Medulla oblongata (tissue), 1 donor: ENCODE measurements around the gene SPPL2C.
"Not testable (repeated sequence)": the region's sequence is repeated elsewhere in the genome, so short reads cannot be mapped to it uniquely, and the experiment has no call there.

ENCODE experiments used
- DNase-seq: peaks from one replicate; pipeline ENCODE4 v3.0.0-alpha.2; 2015; ENCODE audit errors: extremely low spot score

The SPPL2C gene

DNA sequence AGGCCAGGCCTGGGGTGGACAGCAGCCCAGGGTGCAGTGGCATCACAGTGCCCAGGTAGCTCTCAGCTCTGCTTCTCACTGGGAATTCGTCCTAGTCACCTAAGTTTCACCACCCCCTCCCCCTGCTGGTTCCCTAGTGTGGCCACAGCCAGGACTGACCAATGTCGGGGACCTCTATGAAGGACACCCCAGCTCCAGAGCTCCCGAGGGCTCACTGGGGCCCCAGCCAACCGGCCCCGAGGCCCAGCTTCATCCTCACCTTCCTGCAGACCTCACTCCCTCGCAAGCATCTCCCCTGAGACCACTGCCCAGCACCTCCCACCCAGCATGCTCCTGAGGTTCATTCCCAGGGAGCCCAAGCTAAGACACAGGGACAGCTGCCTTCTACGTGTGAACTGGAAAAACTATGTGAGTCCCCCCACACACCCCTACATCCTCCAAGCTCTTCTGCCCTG lies 4.9 kb downstream of the SPPL2C start:
- no peak for DNase-seq

DNA sequence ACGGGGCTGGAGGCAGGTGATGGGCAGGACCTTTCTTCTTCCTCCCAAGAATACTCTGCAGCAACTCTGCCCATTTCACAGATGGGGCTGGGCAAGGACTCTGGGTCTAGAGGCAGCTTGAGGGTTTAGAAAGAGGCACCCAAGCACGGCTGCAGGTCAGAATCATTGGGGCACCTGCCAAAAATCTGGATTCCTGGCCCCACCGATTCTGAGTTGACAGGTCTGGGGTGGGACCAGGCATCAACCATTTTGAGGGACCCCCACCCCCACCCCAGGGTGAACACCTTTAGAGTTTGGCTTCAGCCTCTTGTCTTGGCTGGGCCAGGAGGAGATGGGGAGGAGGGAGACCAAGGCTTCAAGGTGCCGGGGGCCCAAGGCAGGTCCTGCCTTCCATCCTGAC lies 5.3 kb downstream of the SPPL2C start:
- DNase-seq: no peak

DNA sequence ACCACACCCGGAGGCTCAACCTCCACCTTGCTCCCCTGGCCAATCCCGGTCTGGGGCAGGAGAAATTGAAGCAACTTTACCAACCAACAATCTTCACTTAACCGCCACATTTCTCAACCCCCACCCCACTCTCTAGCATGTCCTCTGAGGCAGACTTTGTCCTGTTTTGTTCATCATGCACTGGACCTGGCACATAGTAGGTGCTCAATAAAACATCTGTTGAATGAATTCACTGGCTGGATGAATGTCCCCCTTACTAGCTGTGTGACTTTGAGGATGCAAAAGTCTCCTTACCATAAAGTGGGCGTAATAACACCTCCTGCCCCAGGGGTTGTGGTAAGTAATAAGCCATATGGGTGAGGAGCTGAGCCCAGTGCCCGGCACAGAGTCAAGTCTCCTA lies 5.8 kb downstream of the SPPL2C start:
- no peak for DNase-seq

DNA sequence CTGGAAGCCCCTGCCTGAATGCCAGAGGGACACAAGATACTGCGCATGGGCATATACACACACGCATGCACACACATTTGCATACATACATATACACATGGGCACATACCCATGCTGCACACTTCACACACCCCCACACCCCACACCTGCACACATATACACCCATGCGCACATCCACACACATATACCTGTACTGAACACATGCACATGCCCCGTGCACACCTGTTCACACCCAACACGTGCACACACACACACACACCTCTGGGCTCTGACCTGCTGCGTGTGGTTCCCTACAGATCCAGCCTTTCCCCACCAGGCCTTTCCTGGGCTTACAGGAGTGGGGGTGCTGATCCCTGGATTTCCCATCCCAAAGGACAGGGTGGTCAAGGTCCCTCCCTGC lies 6.3 kb downstream of the SPPL2C start:
- DNase-seq: no peak

DNA sequence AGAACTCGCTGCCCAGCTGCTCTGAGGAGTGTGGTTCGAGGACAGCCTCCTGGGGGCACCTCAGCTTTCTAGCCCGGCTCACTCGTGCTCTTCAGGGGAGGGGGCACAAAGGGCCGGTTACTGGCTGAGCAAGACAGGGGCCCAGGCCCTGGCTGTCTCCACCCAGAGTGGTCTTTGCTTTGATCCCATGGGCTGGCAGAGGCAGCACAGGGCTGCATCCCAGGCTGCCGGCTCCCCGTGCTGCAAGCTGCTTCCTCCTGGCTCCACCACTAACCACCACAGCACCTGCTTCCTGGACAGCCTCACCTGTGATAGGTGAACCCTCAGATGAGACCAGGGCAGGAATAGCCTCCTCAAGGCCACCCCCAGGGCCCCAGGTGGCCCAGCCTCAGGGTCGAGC lies 6.8 kb downstream of the SPPL2C start:
- no peak for DNase-seq

DNA sequence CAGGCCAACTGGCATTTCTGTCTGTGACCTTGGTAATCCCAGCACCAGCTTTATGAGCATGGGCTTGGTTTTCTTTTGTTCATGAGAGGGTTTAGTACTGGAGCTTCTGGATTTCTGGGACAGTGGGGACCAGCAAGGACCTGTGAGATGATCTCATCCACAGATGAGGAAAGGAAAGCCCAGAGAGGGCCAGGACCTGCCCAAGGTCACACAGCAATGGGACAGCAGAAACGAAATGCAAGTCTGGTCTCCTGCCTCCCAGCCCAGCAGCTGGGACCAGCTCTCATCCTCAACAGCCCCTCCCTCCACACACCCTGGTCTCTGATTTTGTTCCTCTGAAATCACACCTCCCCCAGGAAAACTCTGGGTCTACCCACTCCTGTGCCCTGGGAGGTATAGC lies 7.2 kb downstream of the SPPL2C start:
- no peak for DNase-seq

DNA sequence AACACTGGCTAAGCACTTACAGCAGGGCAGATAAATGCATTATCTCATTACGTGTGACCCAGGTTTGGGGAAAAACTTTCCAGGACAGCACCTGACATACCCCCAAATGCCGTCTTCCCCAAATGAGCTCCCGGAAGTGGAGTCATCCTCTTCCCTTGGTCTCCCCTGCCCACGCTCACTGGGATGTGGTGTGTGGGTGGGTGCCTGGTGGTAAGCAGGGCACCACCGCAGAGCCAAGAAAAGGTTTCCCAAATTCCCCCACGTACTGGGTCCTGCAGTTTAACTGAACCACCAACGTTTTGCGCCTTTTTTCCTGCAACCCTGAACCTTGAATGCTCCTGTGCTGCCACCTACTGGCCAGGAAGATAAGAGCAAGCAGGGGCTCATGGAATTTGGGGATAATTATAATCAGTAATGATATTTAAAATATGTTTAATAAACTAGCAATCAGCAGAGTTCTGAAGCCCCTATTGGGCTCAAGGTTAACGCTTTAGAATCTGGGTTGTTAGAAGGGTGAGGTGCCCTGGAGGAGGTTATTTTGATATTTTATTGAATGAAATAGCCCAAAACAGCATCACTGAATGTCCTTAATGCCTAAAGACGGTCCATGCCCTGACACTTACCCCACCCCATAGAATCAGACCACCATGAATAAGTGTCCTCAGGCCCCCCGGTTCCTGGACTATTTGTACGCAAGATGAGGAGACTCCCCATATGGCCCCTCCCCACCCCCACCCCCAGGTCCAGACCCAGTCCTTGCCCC lies 8.0 kb downstream of the SPPL2C start:
- DNase-seq: peak; percentile 82

DNA sequence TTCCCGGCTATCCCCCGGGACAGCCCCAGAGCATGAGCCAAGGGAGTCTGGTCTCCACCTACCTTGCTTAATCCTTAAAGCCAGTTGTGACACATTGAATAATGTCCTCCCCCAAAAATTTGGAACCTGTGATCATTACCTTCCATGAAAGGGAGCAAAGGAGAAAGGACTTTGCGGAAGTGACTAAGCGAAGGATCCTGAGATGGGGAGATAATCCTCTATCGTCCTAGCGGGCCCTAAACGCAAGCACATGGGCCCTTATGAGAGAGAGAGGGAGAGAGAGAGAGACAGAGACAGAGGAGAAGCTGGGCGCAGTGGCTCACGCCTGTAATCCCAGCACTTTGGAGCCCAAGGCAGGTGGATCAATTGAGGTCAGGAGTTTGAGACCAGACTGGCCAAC lies 9.5 kb downstream of the SPPL2C start:
- DNase-seq: no peak

DNA sequence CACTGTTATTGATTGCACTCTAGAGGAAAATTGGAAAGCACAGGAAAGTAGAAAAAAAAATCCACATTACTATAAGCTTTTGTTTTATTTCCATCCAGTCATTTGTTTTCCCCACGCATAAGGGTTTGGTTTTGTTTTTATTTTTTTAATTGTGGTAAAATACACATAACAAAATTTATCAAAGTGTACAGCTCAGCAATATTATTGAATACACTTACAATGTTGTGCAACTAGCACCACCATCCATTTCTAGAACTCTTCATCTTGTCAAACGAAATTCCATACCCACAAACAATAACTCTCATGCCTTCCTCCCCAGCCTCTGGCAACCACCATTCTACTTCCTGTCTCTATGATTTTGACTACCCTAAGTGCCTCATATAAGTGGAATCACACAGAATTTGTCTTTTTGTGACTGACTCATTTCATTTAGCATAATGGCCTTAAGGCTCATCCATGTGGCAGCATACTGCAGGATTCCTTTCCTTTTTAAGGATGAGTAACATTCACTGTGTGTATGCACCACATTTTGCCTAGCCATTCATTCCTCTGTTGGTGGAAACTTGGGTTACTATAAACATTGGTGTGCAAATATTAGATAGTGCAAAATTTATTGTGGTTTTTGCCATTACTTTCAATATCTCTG lies 11.1 kb downstream of the SPPL2C start:
- DNase-seq: no peak

DNA sequence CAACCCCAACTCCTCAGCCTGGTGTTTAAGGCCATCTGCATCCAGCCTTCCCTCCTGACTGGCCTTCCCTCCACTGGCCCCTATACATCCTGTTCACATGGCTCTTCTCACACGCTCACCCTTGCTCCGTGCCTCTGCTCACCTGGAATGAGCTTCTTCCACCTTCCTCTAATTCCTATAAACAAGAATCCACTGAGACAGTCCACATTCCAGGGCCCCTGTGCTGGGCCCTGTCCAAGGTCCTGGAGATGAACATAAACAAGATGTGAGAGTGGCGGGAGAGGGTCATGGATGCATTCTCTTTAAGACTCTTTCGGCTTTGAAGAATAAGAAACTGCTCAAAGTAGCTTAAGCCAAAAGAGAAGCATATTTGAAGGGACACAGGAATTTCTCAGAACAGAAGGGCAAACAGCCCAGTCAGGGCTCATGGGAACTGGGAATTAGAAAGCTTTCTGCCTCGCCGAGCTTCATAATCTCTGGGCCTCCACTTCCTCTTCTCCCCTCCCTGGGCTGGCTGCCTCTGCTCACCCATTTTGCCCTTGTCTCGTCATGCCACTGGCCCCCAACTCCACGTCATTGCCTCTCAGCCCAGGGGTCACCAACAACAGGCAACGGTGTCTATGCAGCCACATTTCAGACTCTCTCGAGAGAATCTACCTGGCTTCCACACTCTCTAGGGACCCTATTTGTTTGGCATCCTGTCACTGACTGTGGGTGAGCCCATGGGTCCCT lies 13.5 kb downstream of the SPPL2C start:
- peak; percentile 60 for DNase-seq

DNA sequence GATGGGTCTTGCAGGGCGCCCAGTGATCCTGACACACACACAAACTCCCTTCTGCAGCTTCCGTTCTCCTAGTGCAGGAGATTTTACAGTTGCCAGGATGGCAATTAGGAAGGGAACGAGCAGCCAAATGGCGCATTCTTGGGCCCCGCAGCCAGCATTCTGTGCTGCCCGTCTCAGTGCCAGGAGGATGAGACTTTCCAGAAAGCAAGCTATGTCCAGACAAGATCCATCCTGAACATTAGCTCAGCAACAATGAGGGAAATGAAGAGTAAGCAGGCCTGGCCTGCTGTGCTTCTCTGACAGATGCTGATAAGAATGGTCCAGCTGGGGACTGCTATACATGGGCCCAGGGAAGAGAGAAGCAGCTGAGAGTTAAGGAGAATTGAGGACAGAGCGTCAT lies 16.5 kb downstream of the SPPL2C start:
- peak; percentile 19 for DNase-seq

DNA sequence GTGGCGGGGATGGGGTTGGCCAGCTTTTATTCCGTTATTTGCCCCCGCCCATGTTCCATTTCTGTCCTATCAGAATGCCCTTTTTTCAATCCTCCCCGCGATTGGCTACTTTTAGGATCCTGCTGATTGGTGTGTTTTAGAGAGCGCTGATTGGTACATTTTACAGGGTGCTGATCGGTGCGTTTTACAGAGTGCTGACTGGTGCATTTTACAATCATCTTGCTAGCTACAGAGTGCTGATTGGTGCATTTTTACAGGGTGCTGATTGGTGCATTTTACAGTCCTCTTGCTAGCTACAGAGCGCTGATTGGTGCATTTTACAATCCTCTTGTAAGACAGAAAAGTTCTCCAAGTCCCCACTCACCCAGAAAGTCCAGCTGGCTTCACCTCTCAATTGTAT lies 17.4 kb downstream of the SPPL2C start:
- DNase-seq: not testable (repeated sequence)

DNA sequence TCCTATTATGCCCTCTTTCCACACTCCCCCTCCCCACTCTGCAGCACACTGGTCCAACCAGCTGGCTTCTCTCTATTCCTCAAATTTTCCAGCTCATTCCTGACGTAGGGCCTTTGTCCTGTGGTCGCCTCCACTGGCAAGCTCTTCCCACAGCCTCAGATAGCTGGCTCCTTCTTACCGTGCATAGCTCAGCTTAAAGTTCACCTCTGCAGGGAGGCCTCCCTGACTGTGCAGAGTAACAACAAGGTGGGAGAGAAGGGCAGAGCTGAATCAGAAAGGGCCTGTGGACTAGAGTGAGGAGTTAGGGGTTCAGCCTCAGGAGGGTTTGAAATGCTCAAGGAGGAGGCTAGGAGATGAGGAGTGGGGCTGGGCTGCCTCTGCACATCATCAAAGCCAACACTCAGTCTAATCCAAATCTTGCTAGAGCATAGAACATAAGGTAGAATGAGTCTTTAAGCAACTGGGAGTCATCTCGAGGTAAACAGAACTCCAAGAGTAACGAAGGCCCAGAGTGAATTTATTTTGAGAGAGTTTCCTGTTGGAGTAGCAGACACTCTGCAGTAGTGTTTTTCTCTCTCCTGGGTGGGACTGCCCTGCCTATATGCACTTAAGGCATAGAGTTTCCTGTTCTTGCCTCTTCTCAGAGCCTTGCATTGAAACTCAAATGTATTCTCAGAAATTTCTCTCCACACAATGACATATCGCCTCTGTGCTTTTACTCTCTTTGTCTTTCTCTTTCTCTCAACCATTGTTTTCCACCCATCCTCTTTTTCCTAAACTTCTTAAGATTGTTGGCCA lies 19.4 kb downstream of the SPPL2C start:
- DNase-seq: no peak

DNA sequence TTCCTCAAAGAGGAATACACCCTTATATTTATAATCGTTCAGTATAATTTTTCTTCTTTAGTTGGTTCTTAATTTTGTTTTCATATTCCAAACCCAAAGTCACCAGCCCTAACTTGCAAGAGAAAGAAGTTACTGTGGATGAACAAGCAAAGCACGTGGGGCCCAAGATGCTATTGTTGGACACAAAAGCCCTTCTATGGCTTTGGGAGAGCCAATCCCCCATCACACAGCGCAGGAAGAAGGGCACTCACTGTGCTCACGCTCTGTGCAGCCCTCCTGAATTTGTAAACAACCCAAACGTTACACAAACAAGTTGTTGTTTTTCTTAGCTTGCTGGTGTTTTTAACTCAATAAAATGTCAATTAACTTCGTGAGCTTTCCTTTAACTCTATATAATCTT lies 22.5 kb downstream of the SPPL2C start:
- DNase-seq: peak; percentile 85

DNA sequence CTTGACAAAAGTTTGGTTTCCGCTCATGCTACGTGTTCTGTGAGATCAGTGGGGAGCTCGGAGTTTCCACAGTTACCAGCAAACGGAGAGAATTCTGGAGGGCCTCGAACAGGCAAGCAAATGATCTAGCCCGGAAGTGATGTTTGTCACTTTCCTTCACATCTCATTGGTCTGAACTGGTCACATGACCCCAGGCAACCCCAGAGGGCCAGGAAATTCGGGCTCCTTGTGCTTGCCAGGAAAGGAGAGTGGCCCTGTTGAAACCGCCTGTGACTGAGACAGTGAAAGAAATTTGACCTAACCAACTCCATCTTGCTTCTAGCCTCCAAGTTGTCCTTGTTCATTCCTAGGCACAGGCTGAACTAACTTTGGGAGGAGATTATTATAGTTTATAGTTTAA lies 23.0 kb downstream of the SPPL2C start:
- peak; percentile 14 for DNase-seq

DNA sequence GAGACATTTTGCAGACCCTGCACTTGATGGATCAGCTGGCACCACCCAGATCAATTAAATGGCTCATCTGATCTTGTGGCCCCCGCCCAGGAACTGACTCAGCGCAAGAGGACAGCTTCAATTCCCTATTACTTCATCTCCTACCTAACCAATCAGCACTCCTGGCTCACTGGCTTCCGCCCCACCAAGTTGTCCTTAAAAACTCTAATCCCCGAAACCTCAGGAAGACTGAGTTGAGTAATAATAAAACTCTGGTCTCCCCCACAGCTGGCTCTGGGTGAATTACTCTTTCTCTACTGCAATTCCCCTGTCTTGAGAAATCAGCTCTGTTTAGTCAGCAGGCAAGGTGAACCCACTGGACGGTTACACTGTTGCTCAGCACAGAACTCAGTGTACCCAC lies 23.6 kb downstream of the SPPL2C start:
- no peak for DNase-seq

DNA sequence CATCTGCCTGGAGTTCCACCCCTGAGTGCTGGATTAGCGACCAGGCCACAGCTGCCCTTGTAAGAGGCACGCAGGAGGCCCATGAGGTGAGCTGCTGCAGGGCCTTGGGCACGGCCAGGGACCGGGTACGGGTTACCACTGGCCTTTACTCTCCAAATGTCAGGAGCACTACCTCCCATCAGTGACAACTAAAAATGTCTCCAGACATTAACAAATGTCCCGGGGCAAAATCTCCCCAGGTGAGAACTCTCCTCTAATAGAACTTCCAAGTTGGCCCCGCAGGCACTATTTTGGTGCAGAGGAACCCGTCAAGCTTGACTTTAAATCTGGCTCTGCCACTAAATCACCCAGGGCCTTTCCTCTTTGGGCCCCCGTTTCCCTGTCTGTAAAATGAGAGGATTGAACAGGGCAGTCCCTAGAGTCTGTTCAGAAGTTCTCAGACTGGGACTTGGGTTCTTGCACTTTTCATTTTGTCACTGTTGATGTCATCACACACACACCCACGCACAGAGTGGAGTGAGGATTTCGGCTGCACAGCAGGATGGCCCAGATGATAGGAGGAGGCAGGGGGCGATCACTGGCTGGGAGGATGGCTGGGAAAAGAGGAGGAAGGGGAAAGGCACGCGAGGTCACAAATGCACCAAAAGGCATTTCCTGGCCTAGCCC lies 25.1 kb downstream of the SPPL2C start:
- DNase-seq: no peak

DNA sequence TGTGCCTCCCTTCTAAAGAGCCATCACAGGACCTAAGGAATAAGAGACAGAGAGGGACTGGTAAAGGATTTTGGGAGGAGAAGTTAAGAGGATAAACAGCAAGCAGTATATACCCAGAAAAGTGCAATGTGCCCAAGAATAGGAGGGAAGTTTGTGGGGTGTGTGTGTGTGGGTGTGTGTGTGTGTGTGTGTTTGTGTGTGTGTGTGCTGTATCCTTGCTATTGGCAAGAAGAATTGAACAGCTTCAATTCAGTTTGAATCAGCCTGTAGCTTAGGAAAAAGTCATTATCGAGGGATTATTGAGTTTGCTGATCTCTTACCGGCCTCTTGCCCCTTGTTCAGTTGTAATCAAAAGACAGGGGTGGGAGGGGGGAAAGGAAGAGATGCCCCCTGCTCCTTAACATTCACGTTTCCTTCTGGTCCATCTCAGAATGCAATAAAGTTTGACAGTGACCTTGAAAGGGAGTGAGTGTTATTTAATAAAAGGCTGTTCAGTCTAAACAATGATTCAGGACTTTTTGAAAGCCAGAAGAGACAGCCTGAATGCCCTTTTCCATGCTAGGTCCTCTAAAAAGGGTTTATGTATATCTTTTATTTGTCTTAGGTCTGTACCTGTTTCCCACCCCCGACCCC lies 25.8 kb downstream of the SPPL2C start:
- no peak for DNase-seq

DNA sequence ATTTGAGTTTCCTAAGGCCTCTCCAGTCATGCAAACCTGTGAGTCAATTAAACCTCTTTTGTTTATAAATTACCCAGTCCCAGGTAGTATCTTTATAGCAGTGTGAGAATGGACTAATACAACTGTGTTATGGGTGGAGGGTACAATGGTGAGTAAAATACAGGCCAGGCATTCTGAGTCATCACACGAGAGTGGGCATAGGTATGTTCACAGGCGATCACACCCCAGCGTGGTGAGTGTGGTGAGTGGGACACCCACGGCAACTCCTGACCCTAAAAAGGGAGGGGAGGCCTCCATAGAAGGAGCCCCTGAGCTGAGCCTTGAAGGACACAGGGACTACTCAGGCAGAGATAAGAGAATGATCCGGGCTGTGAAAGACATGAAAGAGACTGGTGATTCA lies 27.0 kb downstream of the SPPL2C start:
- no peak for DNase-seq

DNA sequence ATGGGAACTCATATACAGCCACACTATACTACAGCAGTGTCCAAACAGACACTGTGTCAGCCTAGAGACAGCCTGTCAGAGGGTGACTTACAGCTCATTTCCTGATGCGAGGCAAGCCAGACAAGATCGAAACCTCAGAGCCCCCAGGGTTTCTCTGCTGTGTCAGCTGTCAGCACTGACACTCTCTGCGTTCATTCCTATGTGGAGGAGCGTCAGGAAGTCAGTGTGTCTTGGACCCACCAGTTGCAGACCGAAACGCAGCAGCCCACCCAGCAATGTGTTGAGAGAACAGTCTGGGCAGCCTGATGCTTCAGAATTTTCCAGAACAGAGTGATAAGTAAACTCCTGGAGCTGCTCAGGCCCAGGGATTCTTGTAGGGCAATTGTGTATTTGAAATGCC lies 29.0 kb downstream of the SPPL2C start:
- no peak for DNase-seq

DNA sequence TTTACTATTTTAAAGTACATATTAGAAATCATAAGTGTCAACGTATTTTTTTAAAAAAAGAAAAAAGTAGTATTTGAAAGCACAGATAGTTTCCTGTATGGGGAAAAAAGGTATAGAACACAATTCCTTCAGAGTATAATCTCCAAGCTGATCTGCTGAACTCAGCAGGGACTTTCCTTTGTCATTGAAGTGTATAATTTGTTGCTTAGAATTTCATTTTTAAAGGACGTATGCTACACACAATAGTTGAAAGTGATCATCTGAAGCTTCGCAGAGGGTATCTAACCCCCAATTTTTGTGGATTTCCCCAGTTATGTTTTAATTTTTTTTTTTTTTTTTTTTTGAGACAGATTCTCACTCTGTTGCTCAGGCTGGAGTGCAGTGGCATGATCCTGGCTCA lies 29.5 kb downstream of the SPPL2C start:
- no peak for DNase-seq
